ENCODE data around the gene PAH.

DNA sequence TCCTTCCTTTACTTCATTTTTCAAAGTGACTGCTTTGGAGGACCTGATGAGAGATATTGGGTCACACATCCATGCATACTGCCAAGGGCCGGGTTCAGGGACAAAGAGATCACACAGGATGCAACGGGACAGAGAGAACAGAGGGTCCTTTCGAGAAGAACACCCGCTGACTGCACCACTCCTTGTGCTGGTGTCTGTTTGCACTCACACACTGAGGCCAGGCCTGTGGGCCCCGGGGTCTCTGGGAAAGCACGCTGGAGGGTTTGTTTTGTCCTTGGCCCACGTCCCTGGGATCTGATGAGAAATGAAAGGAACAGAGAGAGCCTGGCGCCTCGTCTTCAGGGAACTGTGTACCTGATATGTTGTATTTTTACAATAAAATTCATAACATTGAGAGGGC lies 42.2 kb downstream of the PAH start:
- TF ChIP-seq EZH2 (IDR thresholded peaks at IDR 0.05; ENCODE audit: insufficient read depth, poor library complexity, severe bottlenecking) (no peak), EZH2phosphoT487 (IDR thresholded peaks at IDR 0.05; ENCODE audit: insufficient read depth, low read depth) (no peak)

All from GM23248 (cell line).